Heart right ventricle (tissue), 16 donors: ENCODE data around the gene SCAND1. TPM values are rescaled to one million over a fixed set of nuclear protein-coding genes. Genes with fewer than 3 reads are reported as not detected.

Source experiments
- ATAC-seq, 8 donors: fragments of 200-7000 bp; cut with Tn5 transposase; one replicate each; pipeline ENCODE4 v1.9.1; 2020; ENCODE audit warnings: mild to moderate bottlenecking in 8 of 8, moderate library complexity in 8 of 8, moderate number of reproducible peaks in 1 of 8
- DNase-seq, 2 donors: peaks; one replicate each; pipeline ENCODE4 v3.0.0-alpha.2; 2020
- H3K27ac ChIP-seq, 10 donors: fragments of 200-600 bp; sonication (generic) in 2 of 10; one replicate each; pipeline versions ENCODE4 v1.5.0 to v1.8.0; 2020 to 2022; ENCODE audit warnings: mild to moderate bottlenecking in 3 of 10
- H3K27me3 ChIP-seq, 7 donors: fragments of 200-600 bp; one replicate each; pipeline ENCODE4 v1.8.0; 2021 to 2022; ENCODE audit warnings: mild to moderate bottlenecking in 2 of 7
- H3K36me3 ChIP-seq, 9 donors: fragments of 200-600 bp; sonication (generic) in 1 of 9; one replicate each; pipeline versions ENCODE4 v1.5.0 to v1.8.0; 2020 to 2022; ENCODE audit warnings: mild to moderate bottlenecking in 2 of 9
- H3K4me1 ChIP-seq, 9 donors: fragments of 200-600 bp; sonication (generic) in 1 of 9; one replicate each; pipeline versions ENCODE4 v1.5.0 to v1.8.0; 2020 to 2022; ENCODE audit warnings: mild to moderate bottlenecking in 4 of 9
- H3K4me3 ChIP-seq, 10 donors: fragments of 200-600 bp; sonication (generic) in 2 of 10; one replicate each; pipeline versions ENCODE4 v1.5.0 to v1.8.0; 2020 to 2022; ENCODE audit warnings: mild to moderate bottlenecking in 7 of 10, moderate library complexity in 2 of 10
- H3K9me3 ChIP-seq, 11 donors: fragments of 200-600 bp in 10 of 11; sonication (generic) in 2 of 11; one replicate each; pipeline versions ENCODE4 v1.5.0 to v1.8.0; 2013 to 2022; ENCODE audit warnings: mild to moderate bottlenecking in 2 of 11, control low read depth in 1 of 11, moderate library complexity in 1 of 11
- CTCF ChIP-seq, 9 donors: fragments of 200-600 bp; sonication (generic) in 2 of 9; IDR thresholded peaks; one replicate each; pipeline versions ENCODE4 v1.5.0 to v1.8.0; 2021 to 2022; ENCODE audit warnings: antibody characterized with exemption in 9 of 9, mild to moderate bottlenecking in 5 of 9, moderate library complexity in 1 of 9
- WGBS, 2 donors: extraction: QIAGEN DNeasy Blood & Tissue Kit; methylation state at CpG; one replicate each; pipeline ENCODE4 v1.1.7; 2013; ENCODE audit warnings: inconsistent platforms in 1 of 2; 5-methylcytosine and 5-hydroxymethylcytosine counted together
- intact Hi-C, 10 donors: fragments of 100-400 bp; cut with DNase I; formaldehyde crosslinking; loops; one replicate each; pipeline versions ENCODE4 v1.11.1 to v1.14.2; 2022
- polyA plus RNA-seq, 2 donors: library from polyadenylated mRNA; stranded (reverse); fragments of 200-250 nt; gene quantifications; one replicate each; pipeline ENCODE4 v1.2.3, GENCODE V29; 2013
- total RNA-seq, 10 donors: library from RNA; stranded (reverse); fragmentation: NEBNext Ultra II Directional in 3 of 10; extraction: Animal tissue kit (Norgen Biotek cat#: 25700) in 3 of 10; gene quantifications; one replicate each; pipeline versions ENCODE4 v1.2.1 to v1.2.4, GENCODE V29; 2021 to 2023
- donor health status: Arrhythmogenic right ventricular cardiomyopathy.
- donor health status: ischemic (EF 13 %, LVEDD 7.1; RV severe dilation, severe dysfunction).
- donor health status: healthy with polysubstance abuse.
- donor health status: DM: no; HTN: yes; CAD: no.
- donor health status: DM: no; HTN: no; CAD: no.
- donor health status: ischemic (EF 25% LVEDD 6.9; RV normal size, moderate dysfunction).
- donor health status: ischemic (EF 25% LVEDD 5.7; RV mildly dilated, moderate dysfunction).
- donor health status: healthy.
- donor health status: DM: yes; HTN: yes; CAD: no.
- donor health status: Ischemic cardiomyopathy.
- donor health status: ischemic (EF 35%, LVEDD 5.7; RV mildly dilated, moderate dysfunction).
- donor health status: nonischemic (EF 11% LVEDD 7.7; RV severe dilation, severe dysfunction).
- donor health status: DM: yes; HTN: yes; CAD: no.
- donor health status: PGD.
- donor health status: ischemic (EF 29% LVEDD 5.4; RV normal size, mild dysfunction).
- donor health status: nonischemic (EF 23%, LVEDD 6.1; RV moderate dilation, normal function).

The SCAND1 gene
- total and polyA plus RNA-seq, 12 donors: 29.9 to 217 (median 41.1) TPM

- H3K27ac ChIP-seq: no peak overlapping the region
- DNase-seq (no peak), ATAC-seq (no peak)
- no peak overlapping the region for H3K4me3 ChIP-seq
- H3K36me3 ChIP-seq: peaks cover 0 to 100% (median 29%) of the 10 kb centered on the region in 9 donors
- intact Hi-C loops: no loop called here
- no peaks in the 10 kb centered on the region for H3K4me1 ChIP-seq
- no peaks in the 10 kb centered on the region for H3K9me3 ChIP-seq
- H3K27me3 ChIP-seq: no peaks in the 10 kb centered on the region
- 90 to 95% methylated on average over 1 of the region's 1 CpG for WGBS, 2 donors
- TF ChIP-seq CTCF (IDR thresholded peaks at IDR 0.05): no peak
Measured at GRCh38 chr20:35918021-35918420, 36.3 kb downstream of the SCAND1 start.

- TF ChIP-seq CTCF (IDR thresholded peaks at IDR 0.05): no peak
- Histone ChIP-seq H3K4me3 (no peak overlapping the region), H3K4me1 (no peaks in the 10 kb centered on the region), H3K9me3 (no peaks in the 10 kb centered on the region), H3K27ac (no peak overlapping the region), H3K27me3 (no peaks in the 10 kb centered on the region), H3K36me3 (peaks cover 0 to 100% (median 29%) of the 10 kb centered on the region in 9 donors)
- no peak for DNase-seq
- WGBS, 2 donors: 66 to 72% methylated on average over 3 of the region's 3 CpGs
- ATAC-seq: no peak
- intact Hi-C loops: no loop called here
Measured at GRCh38 chr20:35917077-35917476, 37.2 kb downstream of the SCAND1 start.

- H3K36me3 ChIP-seq: peaks cover 0 to 82% (median 26%) of the 10 kb centered on the region in 9 donors
- no peak for ATAC-seq
Measured at GRCh38 chr20:35912881-35913280, 41.4 kb downstream of the SCAND1 start.

GRCh38 chr20:35910254-35910653, 44.0 kb downstream of the SCAND1 start:
- H3K4me3 ChIP-seq: no peak overlapping the region

More at GRCh38 chr20:35912881-35913280, 41.4 kb downstream of the SCAND1 start:
- H3K9me3 ChIP-seq: no peaks in the 10 kb centered on the region
- no peaks in the 10 kb centered on the region for H3K27me3 ChIP-seq
- intact Hi-C loops: no loop called here
- no peak overlapping the region for H3K4me3 ChIP-seq
- no peak for DNase-seq
- TF ChIP-seq CTCF (IDR thresholded peaks at IDR 0.05): no peak
- no peak overlapping the region for H3K27ac ChIP-seq
- WGBS, 2 donors: 60 to 81% methylated on average over 4 of the region's 4 CpGs
- H3K4me1 ChIP-seq: peaks cover 0 to 4% (median 3%) of the 10 kb centered on the region in 9 donors

More at GRCh38 chr20:35910254-35910653, 44.0 kb downstream of the SCAND1 start:
- no peak for TF ChIP-seq CTCF (IDR thresholded peaks at IDR 0.05)
- Histone ChIP-seq H3K9me3 (no peaks in the 10 kb centered on the region), H3K27me3 (no peaks in the 10 kb centered on the region), H3K27ac (no peak overlapping the region), H3K4me1 (peaks cover 0 to 25% (median 18%) of the 10 kb centered on the region in 9 donors), H3K36me3 (peaks cover 0 to 63% (median 13%) of the 10 kb centered on the region in 9 donors)
- WGBS, 2 donors: 98% methylated on average over 3 of the region's 3 CpGs
- DNase-seq (no peak), ATAC-seq (no peak)
- intact Hi-C loops: no loop called here
